Measurements from ENCODE around the gene TMEM273.

TMEM273 gene

GRCh38 chr10:49108656-49109055 lies 79.5 kb downstream of the TMEM273 start:
- DNase-seq: no peak
- peaks cover under 1% of the 10 kb centered on the region for H3K4me1 Mint-ChIP-seq (ENCODE audit: low read depth)
- peaks cover 20% of the 10 kb centered on the region for H3K27me3 Mint-ChIP-seq
- no peak overlapping the region for H3K4me3 Mint-ChIP-seq
- no peak overlapping the region for H3K27ac Mint-ChIP-seq
- H3K9me3 Mint-ChIP-seq: no peaks in the 10 kb centered on the region
- no peaks in the 10 kb centered on the region for H3K36me3 Mint-ChIP-seq (ENCODE audit: low read depth)

GRCh38 chr10:49107887-49108267 lies 80.3 kb downstream of the TMEM273 start:
- Mint-ChIP-seq H3K27me3 (peaks cover 15% of the 10 kb centered on the region), H3K9me3 (no peaks in the 10 kb centered on the region), H3K36me3 (ENCODE audit: low read depth) (no peaks in the 10 kb centered on the region), H3K27ac (no peak overlapping the region), H3K4me3 (no peak overlapping the region), H3K4me1 (ENCODE audit: low read depth) (peaks cover 7% of the 10 kb centered on the region)
- DNase-seq: no peak

GRCh38 chr10:49107111-49107886 lies 80.9 kb downstream of the TMEM273 start:
- Mint-ChIP-seq H3K4me1 (ENCODE audit: low read depth) (peaks cover 7% of the 10 kb centered on the region), H3K27me3 (peaks cover 18% of the 10 kb centered on the region), H3K36me3 (ENCODE audit: low read depth) (no peaks in the 10 kb centered on the region), H3K9me3 (no peaks in the 10 kb centered on the region), H3K4me3 (no peak overlapping the region), H3K27ac (no peak overlapping the region)
- DNase-seq: no peak

- Mint-ChIP-seq H3K4me1 (ENCODE audit: low read depth) (peaks cover 7% of the 10 kb centered on the region), H3K27ac (no peak overlapping the region), H3K4me3 (no peak overlapping the region), H3K27me3 (peaks cover 15% of the 10 kb centered on the region), H3K9me3 (no peaks in the 10 kb centered on the region), H3K36me3 (ENCODE audit: low read depth) (no peaks in the 10 kb centered on the region)
- DNase-seq: no peak
Observed at GRCh38 chr10:49106451-49106850, 81.7 kb downstream of the TMEM273 start.

GRCh38 chr10:49105076-49105475 lies 83.1 kb downstream of the TMEM273 start:
- no peaks in the 10 kb centered on the region for H3K9me3 Mint-ChIP-seq
- no peaks in the 10 kb centered on the region for H3K36me3 Mint-ChIP-seq (ENCODE audit: low read depth)
- H3K4me3 Mint-ChIP-seq: no peak overlapping the region
- H3K4me1 Mint-ChIP-seq (ENCODE audit: low read depth): peaks cover 7% of the 10 kb centered on the region
- H3K27ac Mint-ChIP-seq: no peak overlapping the region
- no peak for DNase-seq
- H3K27me3 Mint-ChIP-seq: peaks cover 9% of the 10 kb centered on the region

All from activated T-cell treated with anti-CD3 and anti-CD28 coated beads, Interleukin-2, amount 50 U/mL, for 24 hours (primary cell).